K562 (cell line): ENCODE data around the gene AAGAB. TPM values are rescaled to one million over a fixed set of nuclear protein-coding genes. Genes with fewer than 3 reads are reported as not detected.

Experiments
- ATAC-seq: fragments of 200-7000 bp; cut with Tn5 transposase; 3 replicates; pipeline ENCODE4 v1.9.1; 2020; ENCODE audit warnings: moderate library complexity
- BruUV-seq: library from RNA; stranded (reverse); fragments of 400-500 nt; replicated peaks from 2 replicates; lab custom pipeline; 2021; lab: Mats Ljungman, UMichigan
- CTCF ChIA-PET: fragments of 300-600 bp; formaldehyde crosslinking; extraction: SDS; loops from one replicate; lab custom pipeline; 2021; ENCODE audit warnings: low intra/inter-chr PET ratio; lab: Yijun Ruan, JAX
- POLR2A ChIA-PET: fragments of 300-600, 350-650 bp; sonication (Branson Sonifier 250); formaldehyde crosslinking; extraction: SDS; loops from one replicate; lab custom pipeline; 2021; ENCODE audit warnings: antibody characterized with exemption, inconsistent platforms; lab: Yijun Ruan, JAX
- DNase-seq, 4 experiments: peaks; one replicate each; pipeline versions ENCODE4 v3.0.0 to v3.0.0-alpha.2; 2011 to 2018; ENCODE audit warnings: low spot score in 3 of 4, mixed read lengths in 3 of 4; ENCODE audit errors: extremely low read depth in 1 of 4
- FAIRE-seq: peaks from 2 replicates; lab custom pipeline; 2011; peaks lifted over from hg19 to GRCh38; lab: Jason Lieb, UNC
- H2AFZ ChIP-seq: 2 replicates; pipeline ENCODE4 v1.6.0; 2011; ENCODE audit warnings: low read depth, low read length, control low read depth, inconsistent platforms
- H3K27ac ChIP-seq: fragments of 200-600 bp; 3 replicates; pipeline ENCODE4 v1.8.0; 2011; ENCODE audit warnings: low read depth, mild to moderate bottlenecking, control low read depth, inconsistent platforms, low read length, moderate library complexity, mixed read lengths; ENCODE audit errors: extremely low read depth
- H3K27me3 ChIP-seq, 2 experiments: fragments of 300-600 bp in 1 of 2; 2 replicates in 1 of 2; 3 replicates in 1 of 2; pipeline versions ENCODE4 v1.6.0 to v1.8.0; 2011; ENCODE audit warnings: inconsistent platforms in 2 of 2, low read length in 2 of 2, mild to moderate bottlenecking in 1 of 2, mixed read lengths in 1 of 2, moderate library complexity in 1 of 2; ENCODE audit not compliant: control insufficient read depth in 2 of 2, insufficient read depth in 2 of 2
- H3K36me3 ChIP-seq: fragments of 300-600 bp; 3 replicates; pipeline ENCODE4 v1.8.0; 2011; ENCODE audit warnings: mild to moderate bottlenecking, low read length, inconsistent platforms; ENCODE audit not compliant: control insufficient read depth, insufficient read depth
- H3K4me1 ChIP-seq, 2 experiments: fragments of 200-600 bp in 1 of 2; replicated peaks in 1 of 2; 2 replicates in 1 of 2; 3 replicates in 1 of 2; pipeline versions ENCODE4 v1.5.1 to v1.8.0; 2011; ENCODE audit warnings: inconsistent platforms in 2 of 2, low read length in 2 of 2, mild to moderate bottlenecking in 1 of 2, mixed read lengths in 1 of 2, moderate library complexity in 1 of 2; ENCODE audit not compliant: control insufficient read depth in 2 of 2, insufficient read depth in 2 of 2
- H3K4me2 ChIP-seq: 2 replicates; pipeline ENCODE4 v1.6.1; 2011; ENCODE audit warnings: low read length, control low read depth, inconsistent platforms, mixed read lengths; ENCODE audit not compliant: insufficient read depth
- H3K4me3 ChIP-seq: fragments of 200-600 bp; sonication (generic), shearing (Covaris generic); 2 replicates; pipeline ENCODE4 v1.5.1; 2016; ENCODE audit warnings: control low read depth, inconsistent platforms
- H3K79me2 ChIP-seq: fragments of 200-600 bp; 3 replicates; pipeline ENCODE4 v1.8.0; 2011; ENCODE audit warnings: low read length, inconsistent platforms; ENCODE audit not compliant: control insufficient read depth, insufficient read depth
- H3K9ac ChIP-seq, 2 experiments: 2 replicates each; pipeline versions ENCODE4 v1.6.0 to v1.6.1; 2011; ENCODE audit warnings: low read depth in 2 of 2, low read length in 2 of 2, control low read depth in 1 of 2, inconsistent platforms in 1 of 2, mild to moderate bottlenecking in 1 of 2, mixed read lengths in 1 of 2; ENCODE audit not compliant: insufficient read depth in 1 of 2
- H3K9me1 ChIP-seq: one replicate; pipeline ENCODE4 v1.6.0; 2011; ENCODE audit warnings: inconsistent platforms, mild to moderate bottlenecking, low read length, moderate library complexity; ENCODE audit not compliant: control insufficient read depth, insufficient read depth
- H3K9me3 ChIP-seq: replicated peaks from 2 replicates; pipeline ENCODE4 v1.5.1; 2011; ENCODE audit warnings: low read depth, low read length, inconsistent platforms; ENCODE audit not compliant: control insufficient read depth, insufficient read depth
- H4K20me1 ChIP-seq: replicated peaks from 2 replicates; pipeline ENCODE4 v1.6.1; 2011; ENCODE audit warnings: low read length, inconsistent platforms, mixed read lengths; ENCODE audit not compliant: control insufficient read depth, insufficient read depth
- ARID3A ChIP-seq: IDR thresholded peaks from 2 replicates; pipeline ENCODE4 v1.6.1; 2012; ENCODE audit warnings: low read depth, low read length, improper control_type of control experiment, borderline replicate concordance
- CHAMP1 ChIP-seq: fragments of 450-650 bp; IDR thresholded peaks from 2 replicates; pipeline ENCODE4 v1.6.1; 2016; ENCODE audit warnings: mild to moderate bottlenecking
- CHD1 ChIP-seq: fragments of 200-600 bp; sonication (generic); IDR thresholded peaks from one replicate; pipeline ENCODE4 v1.6.1; 2012; ENCODE audit warnings: mild to moderate bottlenecking, moderate library complexity, low read length, inconsistent platforms
- E4F1 ChIP-seq: fragments of 250-450 bp; sonication (Bioruptor Pico); IDR thresholded peaks from 2 replicates; pipeline ENCODE4 v1.5.0; 2021; ENCODE audit warnings: mild to moderate bottlenecking, borderline replicate concordance
- ELF1 ChIP-seq: fragments of 200-800 bp; sonication (Bioruptor generic); IDR thresholded peaks from 2 replicates; pipeline ENCODE4 v1.6.1; 2016; ENCODE audit warnings: missing genetic modification characterization, missing compliant biosample characterization
- ELK3 ChIP-seq: fragments of 450-650 bp; formaldehyde crosslinking; IDR thresholded peaks from 2 replicates; pipeline ENCODE4 v1.4.0; 2020; ENCODE audit warnings: mild to moderate bottlenecking
- SAFB2 ChIP-seq: fragments of 200-400 bp; formaldehyde crosslinking; IDR thresholded peaks from 2 replicates; pipeline ENCODE4 v1.6.1; 2018; ENCODE audit warnings: borderline replicate concordance, low read length, low read depth, moderate library complexity; ENCODE audit not compliant: severe bottlenecking
- STAT5B ChIP-seq: fragments of 250-450 bp; sonication (Bioruptor Pico); IDR thresholded peaks from 2 replicates; pipeline ENCODE4 v1.8.0; 2021; ENCODE audit warnings: mild to moderate bottlenecking, inconsistent platforms
- TCF7L2 ChIP-seq: fragments of 150-350 bp; IDR thresholded peaks from 2 replicates; pipeline ENCODE4 v1.6.1; 2016; ENCODE audit warnings: low read depth, mild to moderate bottlenecking, low read length, moderate library complexity
- ZNF311 ChIP-seq: fragments of 250-450 bp; sonication (Bioruptor Pico); IDR thresholded peaks from 2 replicates; pipeline ENCODE4 v1.4.0; 2020; ENCODE audit warnings: mild to moderate bottlenecking, moderate library complexity
- WGBS: fragments of 100-300 bp; shearing (Covaris generic); methylation state at CpG from one replicate; pipeline ENCODE4 v1.1.6; 2016; ENCODE audit warnings: low coverage, mixed read lengths; ENCODE audit not compliant: insufficient coverage; ENCODE audit errors: missing lambda C conversion rate; 5-methylcytosine and 5-hydroxymethylcytosine counted together
- in situ Hi-C: fragments of 300-500 bp; cut with MboI; formaldehyde crosslinking; loops from 4 replicates; pipeline ENCODE4 v1.15.0; 2018; ENCODE audit warnings: inconsistent platforms, mixed read lengths
- intact Hi-C: fragments of 100-400 bp; cut with micrococcal nuclease; formaldehyde crosslinking; loops from 2 replicates; pipeline ENCODE4 v1.14.2; 2022
- polyA plus RNA-seq, 8 experiments: library from polyadenylated mRNA; depleted of rRNA in 4 of 8; stranded (reverse) in 5 of 8; unstranded in 3 of 8; fragments of >200 nt; fragmentation: Nextera tagmentation in 2 of 8; fragmentation: Illumina TruSeq in 1 of 8; extraction: Ambion mirVana in 2 of 8; extraction: Trizol in 1 of 8; gene quantifications; 2 replicates each; pipeline versions ENCODE4 v1.2.1 to v1.2.3, GENCODE V29; 2011 to 2014; ENCODE audit warnings: inconsistent platforms in 1 of 8, missing spikeins in 1 of 8
- total RNA-seq, 7 experiments: library from RNA; depleted of rRNA in 6 of 7; stranded (reverse); fragments of >200 nt in 6 of 7; fragmentation: Illumina TruSeq in 2 of 7; extraction: Trizol in 2 of 7; gene quantifications; 2 replicates each; pipeline versions ENCODE4 v1.2.1 to v1.2.3, GENCODE V29; 2011 to 2021; ENCODE audit warnings: low replicate concordance in 1 of 7

AAGAB gene
- total and polyA plus RNA-seq, 9 of the 15 experiments (the other 6 are each of a cell fraction or from before 2014, with no cell fraction given), result 17.8 to 109 (median 58.3) TPM

GRCh38 chr15:67173786-67174185, 80.7 kb downstream of the AAGAB start:
- H3K79me2 ChIP-seq, result no peaks in the 10 kb centered on the region
- H4K20me1 ChIP-seq, result peaks cover 11% of the 10 kb centered on the region; the same call in 1 of the 2 replicates
- no peaks in the 10 kb centered on the region for H3K9me3 ChIP-seq
- no peak for DNase-seq
- H3K9me1 ChIP-seq, result no peaks in the 10 kb centered on the region
- CTCF ChIA-PET, result no interaction called here
- no peak for TF ChIP-seq ELK3 (CRISPR knock-in tag)
- TF ChIP-seq SAFB2, result no peak
- no peak for TF ChIP-seq E4F1 (CRISPR knock-in tag)
- no peak for TF ChIP-seq ELF1
- no peak for TF ChIP-seq ARID3A
- no peak for TF ChIP-seq CHD1
- no peak for TF ChIP-seq TCF7L2
- TF ChIP-seq CHAMP1, result no peak
- TF ChIP-seq ZNF311, result no peak
- no peak for TF ChIP-seq STAT5B (CRISPR knock-in tag)
- no peak overlapping the region for H3K4me3 ChIP-seq
- FAIRE-seq, result no peak
- ATAC-seq, result no peak
- POLR2A ChIA-PET, result no interaction called here
- H3K36me3 ChIP-seq, result peaks cover 24% of the 10 kb centered on the region; the same call in 2 of the 3 replicates
- intact Hi-C loops (loop anchor here (10.0 kb wide), 1 partner anchor 109 kb away; the partner anchor contains the start of gene SMAD3), in situ Hi-C loops (no loop called here)
- H3K9ac ChIP-seq, result no peak overlapping the region
- H3K27ac ChIP-seq, result no peak overlapping the region
- no peaks in the 10 kb centered on the region for H3K27me3 ChIP-seq
- H3K4me2 ChIP-seq, result no peak overlapping the region
- H3K4me1 ChIP-seq, result peaks cover 3 to 9% of the 10 kb centered on the region in 2 experiments; a peak in 3 of 5 replicates
- BruUV-seq, result no TSS peak
- no peak overlapping the region for H2AFZ ChIP-seq
- 85% methylated on average over 8 of the region's 8 CpGs for WGBS
